Measurements from ENCODE around the gene CYB5R3. TPM values are rescaled to one million over a fixed set of nuclear protein-coding genes. Genes with fewer than 3 reads are reported as not detected.

The CYB5R3 gene
- total RNA-seq, 1 donor from 2014 or later = 77.3 TPM

DNA sequence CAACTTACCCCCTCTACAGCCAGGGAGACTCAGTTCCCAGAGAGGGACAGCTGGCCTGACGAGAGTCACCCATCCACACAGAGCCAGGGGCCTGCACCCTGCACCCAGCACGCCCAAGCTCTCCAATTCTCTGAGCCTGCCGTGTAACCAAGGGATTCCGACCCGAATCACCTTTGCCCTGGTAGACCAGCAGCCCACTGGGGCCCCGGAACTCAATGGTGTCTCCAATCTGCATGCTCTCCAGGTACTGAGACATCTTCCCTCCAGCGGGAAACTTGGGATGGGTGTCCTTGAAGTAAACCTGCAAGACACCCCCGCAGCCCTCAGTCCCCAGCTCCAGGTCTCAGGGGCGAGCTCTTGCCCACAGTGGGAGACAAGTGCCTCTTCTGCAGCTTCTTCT, 21.2 kb downstream of the CYB5R3 start:
- Mint-ChIP-seq H3K27ac (no peak overlapping the region), H3K27me3 (no peaks in the 10 kb centered on the region), H3K9me3 (ENCODE audit: low read depth) (no peaks in the 10 kb centered on the region), H3K4me1 (ENCODE audit: low read depth) (no peaks in the 10 kb centered on the region), H3K36me3 (ENCODE audit: insufficient read depth) (peaks cover 7% of the 10 kb centered on the region), H3K4me3 (ENCODE audit: low read depth) (no peak overlapping the region)
- no peak for DNase-seq (ENCODE audit: low spot score, unreplicated experiment)
- TF ChIP-seq, protein P1, sequence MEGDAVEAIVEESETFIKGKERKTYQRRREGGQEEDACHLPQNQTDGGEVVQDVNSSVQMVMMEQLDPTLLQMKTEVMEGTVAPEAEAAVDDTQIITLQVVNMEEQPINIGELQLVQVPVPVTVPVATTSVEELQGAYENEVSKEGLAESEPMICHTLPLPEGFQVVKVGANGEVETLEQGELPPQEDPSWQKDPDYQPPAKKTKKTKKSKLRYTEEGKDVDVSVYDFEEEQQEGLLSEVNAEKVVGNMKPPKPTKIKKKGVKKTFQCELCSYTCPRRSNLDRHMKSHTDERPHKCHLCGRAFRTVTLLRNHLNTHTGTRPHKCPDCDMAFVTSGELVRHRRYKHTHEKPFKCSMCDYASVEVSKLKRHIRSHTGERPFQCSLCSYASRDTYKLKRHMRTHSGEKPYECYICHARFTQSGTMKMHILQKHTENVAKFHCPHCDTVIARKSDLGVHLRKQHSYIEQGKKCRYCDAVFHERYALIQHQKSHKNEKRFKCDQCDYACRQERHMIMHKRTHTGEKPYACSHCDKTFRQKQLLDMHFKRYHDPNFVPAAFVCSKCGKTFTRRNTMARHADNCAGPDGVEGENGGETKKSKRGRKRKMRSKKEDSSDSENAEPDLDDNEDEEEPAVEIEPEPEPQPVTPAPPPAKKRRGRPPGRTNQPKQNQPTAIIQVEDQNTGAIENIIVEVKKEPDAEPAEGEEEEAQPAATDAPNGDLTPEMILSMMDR (IDR thresholded peaks at IDR 0.05; ENCODE audit: unreplicated experiment) = no peak

DNA sequence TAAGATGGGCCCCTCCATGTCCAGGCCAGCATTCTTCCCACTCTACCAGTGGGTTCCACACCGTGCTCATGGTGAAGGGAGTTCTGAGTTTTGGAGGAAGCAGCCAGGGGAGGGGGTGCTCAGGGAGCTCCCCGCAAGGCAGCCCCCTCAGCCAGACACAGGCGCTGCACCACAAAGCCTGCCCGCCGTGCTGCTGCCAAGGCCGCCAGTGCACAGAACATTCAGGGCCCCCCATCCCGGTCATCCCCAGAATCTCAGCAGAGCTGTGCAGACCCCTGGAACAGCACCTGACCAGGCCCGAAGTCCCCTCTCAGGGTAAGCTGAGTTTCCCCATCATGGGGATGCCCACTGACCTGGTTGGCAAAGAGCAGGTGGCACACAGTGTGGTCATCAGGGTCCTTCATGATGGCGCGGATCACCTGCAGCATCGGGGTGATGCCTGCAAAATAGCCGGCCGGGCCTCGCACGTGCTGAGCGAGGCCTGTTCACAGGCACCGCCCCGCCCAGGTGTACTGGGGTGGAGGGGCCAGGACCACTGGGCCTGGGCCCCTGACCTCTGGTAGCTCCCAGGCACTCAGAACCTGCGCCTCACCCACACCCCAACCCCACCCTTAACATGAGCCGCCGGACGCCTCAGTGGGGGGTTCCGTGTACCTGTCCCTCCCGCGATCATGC, 22.1 kb downstream of the CYB5R3 start:
- H3K27ac Mint-ChIP-seq = no peak overlapping the region
- TF ChIP-seq, protein P1 (IDR thresholded peaks at IDR 0.05; ENCODE audit: unreplicated experiment) = no peak
- peaks cover 7% of the 10 kb centered on the region for H3K36me3 Mint-ChIP-seq (ENCODE audit: insufficient read depth)
- H3K4me3 Mint-ChIP-seq (ENCODE audit: low read depth) = no peak overlapping the region
- H3K9me3 Mint-ChIP-seq (ENCODE audit: low read depth) = no peaks in the 10 kb centered on the region
- DNase-seq (ENCODE audit: low spot score, unreplicated experiment) = no peak
- no peaks in the 10 kb centered on the region for H3K27me3 Mint-ChIP-seq
- no peaks in the 10 kb centered on the region for H3K4me1 Mint-ChIP-seq (ENCODE audit: low read depth)

DNA sequence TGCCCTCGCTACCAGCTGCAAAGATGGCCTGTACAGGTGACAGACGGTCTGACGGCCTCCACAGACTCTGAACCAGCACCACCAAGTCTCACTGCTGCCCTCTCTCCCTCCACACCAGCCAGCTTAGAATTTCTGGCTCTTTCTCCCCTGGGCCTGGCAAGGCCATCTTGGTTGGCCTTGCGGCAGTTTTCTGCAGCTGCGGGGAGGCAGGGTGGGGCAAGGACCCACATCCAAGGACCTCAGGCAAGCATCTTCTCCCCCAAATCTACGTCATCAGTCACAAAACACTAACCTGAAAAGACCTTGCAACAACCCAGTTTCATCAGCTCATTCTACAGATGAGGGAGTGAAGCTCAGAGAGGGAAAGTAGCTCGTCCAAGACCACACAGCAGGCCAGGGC, 22.8 kb downstream of the CYB5R3 start:
- Mint-ChIP-seq H3K4me3 (ENCODE audit: low read depth) (no peak overlapping the region), H3K36me3 (ENCODE audit: insufficient read depth) (peaks cover 7% of the 10 kb centered on the region), H3K27me3 (no peaks in the 10 kb centered on the region), H3K4me1 (ENCODE audit: low read depth) (no peaks in the 10 kb centered on the region), H3K27ac (no peak overlapping the region), H3K9me3 (ENCODE audit: low read depth) (no peaks in the 10 kb centered on the region)
- TF ChIP-seq, protein P1 (IDR thresholded peaks at IDR 0.05; ENCODE audit: unreplicated experiment) = no peak
- no peak for DNase-seq (ENCODE audit: low spot score, unreplicated experiment)

DNA sequence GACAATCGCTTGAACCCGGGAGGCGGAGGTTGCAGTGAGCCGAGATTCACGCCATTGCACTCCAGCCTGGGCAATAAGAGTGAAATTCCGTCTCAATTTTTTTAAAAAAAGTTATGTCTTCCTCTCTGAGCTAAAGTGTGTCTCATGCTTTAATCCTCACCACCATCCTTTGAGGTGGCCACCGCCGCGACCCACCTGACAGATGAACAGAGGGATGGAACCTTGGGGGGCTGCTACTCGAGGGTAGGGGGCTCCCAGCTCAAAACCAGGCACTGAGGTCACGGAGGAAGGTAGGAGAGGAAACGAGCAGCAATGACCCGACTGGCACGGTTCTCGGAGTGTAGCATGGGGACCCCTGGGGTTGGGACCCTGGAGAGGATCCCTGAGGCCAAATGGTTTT, 23.8 kb downstream of the CYB5R3 start:
- no peak overlapping the region for H3K27ac Mint-ChIP-seq
- no peak overlapping the region for H3K4me3 Mint-ChIP-seq (ENCODE audit: low read depth)
- no peak for DNase-seq (ENCODE audit: low spot score, unreplicated experiment)
- no peaks in the 10 kb centered on the region for H3K4me1 Mint-ChIP-seq (ENCODE audit: low read depth)
- no peaks in the 10 kb centered on the region for H3K9me3 Mint-ChIP-seq (ENCODE audit: low read depth)
- H3K27me3 Mint-ChIP-seq = no peaks in the 10 kb centered on the region
- TF ChIP-seq, protein P1 (IDR thresholded peaks at IDR 0.05; ENCODE audit: unreplicated experiment) = no peak
- H3K36me3 Mint-ChIP-seq (ENCODE audit: insufficient read depth) = peaks cover 9% of the 10 kb centered on the region

DNA sequence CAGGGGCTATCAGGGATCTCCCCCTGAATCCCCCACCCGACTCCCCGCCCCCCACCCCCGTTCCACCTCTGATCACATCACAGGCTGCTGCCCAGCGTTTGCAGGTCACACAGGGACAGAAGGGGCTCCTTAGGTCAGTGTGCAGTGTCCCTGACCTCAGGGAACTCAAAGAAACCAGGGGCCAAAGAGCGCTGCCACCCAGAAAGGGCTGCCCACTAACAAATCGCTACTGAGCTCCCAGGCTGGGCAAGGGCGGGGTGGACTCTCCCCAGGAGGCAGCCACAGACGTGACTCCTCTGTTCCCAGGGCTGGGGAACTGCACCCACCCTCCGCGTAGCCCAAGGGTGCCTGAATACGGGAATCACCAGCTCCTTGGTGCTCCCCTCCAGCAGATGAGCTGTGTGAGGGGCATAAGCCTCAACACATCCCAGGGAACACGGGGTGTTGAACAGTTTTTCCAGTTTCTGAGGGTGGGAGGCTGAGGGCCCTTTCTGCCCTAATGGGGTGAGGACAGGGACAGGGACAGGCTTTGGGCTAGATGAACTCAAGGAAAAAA, 24.6 kb downstream of the CYB5R3 start:
- peaks cover 9% of the 10 kb centered on the region for H3K36me3 Mint-ChIP-seq (ENCODE audit: insufficient read depth)

More for the DNA sequence above, 24.6 kb downstream of the CYB5R3 start:
- DNase-seq (ENCODE audit: low spot score, unreplicated experiment) = no peak
- no peaks in the 10 kb centered on the region for H3K4me1 Mint-ChIP-seq (ENCODE audit: low read depth)
- H3K4me3 Mint-ChIP-seq (ENCODE audit: low read depth) = no peak overlapping the region
- TF ChIP-seq, protein P1 (IDR thresholded peaks at IDR 0.05; ENCODE audit: unreplicated experiment) = no peak
- H3K27ac Mint-ChIP-seq = no peak overlapping the region
- H3K9me3 Mint-ChIP-seq (ENCODE audit: low read depth) = no peaks in the 10 kb centered on the region
- H3K27me3 Mint-ChIP-seq = no peaks in the 10 kb centered on the region

All from progenitor cell of endocrine pancreas (in vitro differentiated cells).